GM12878 (cell line): ENCODE measurements around the gene NUCB1. TPM values are rescaled to one million over a fixed set of nuclear protein-coding genes. Genes with fewer than 3 reads are reported as not detected.
A peak's percentile ranks its signal among the peaks of the same experiment; 100 is the strongest.

Experiments used
- ATAC-seq: fragments of 200-7000 bp; cut with Tn5 transposase; 3 replicates; pipeline ENCODE4 v1.9.1; 2020; ENCODE audit warnings: mild to moderate bottlenecking, moderate library complexity
- BruUV-seq: library from RNA; stranded (reverse); fragments of 400-500 nt; replicated peaks from 2 replicates; lab custom pipeline; 2021; lab: Mats Ljungman, UMichigan
- CTCF ChIA-PET: fragments of 300-600 bp; sonication (Branson Sonifier 250); formaldehyde crosslinking; extraction: SDS; loops from one replicate; lab custom pipeline; 2021; ENCODE audit warnings: inconsistent platforms; lab: Yijun Ruan, JAX
- POLR2A ChIA-PET: fragments of 350-600 bp; formaldehyde crosslinking; extraction: SDS; loops from one replicate; lab custom pipeline; 2021; ENCODE audit warnings: inconsistent platforms; lab: Charles Lee
- RAD21 ChIA-PET: fragments of 300-600 bp; sonication (Branson Sonifier 250); formaldehyde crosslinking; loops from one replicate; lab custom pipeline; 2023; ENCODE audit warnings: antibody characterized with exemption; ENCODE audit not compliant: unreplicated experiment; lab: Charles Lee
- SMC1A ChIA-PET: fragments of 300-600 bp; sonication (Branson Sonifier 250); formaldehyde crosslinking; loops from one replicate; lab custom pipeline; 2023; ENCODE audit not compliant: unreplicated experiment, uncharacterized antibody; lab: Charles Lee
- DNase-seq: peaks from one replicate; pipeline ENCODE4 v3.0.0-alpha.2; 2011; ENCODE audit warnings: low read depth, low spot score
- FAIRE-seq: peaks from 3 replicates; lab custom pipeline; 2011; peaks lifted over from hg19 to GRCh38; lab: Jason Lieb, UNC
- H2AFZ ChIP-seq: 2 replicates; pipeline ENCODE4 v1.6.0; 2011; ENCODE audit warnings: low read depth, low read length, control low read depth; ENCODE audit not compliant: control insufficient read depth
- H3K27ac ChIP-seq: 2 replicates; pipeline ENCODE4 v1.5.1; 2011; ENCODE audit warnings: control low read depth; ENCODE audit not compliant: control insufficient read depth, insufficient read depth
- H3K27me3 ChIP-seq, 2 experiments: replicated peaks in 1 of 2; 2 replicates each; pipeline versions ENCODE4 v1.6.0 to v1.6.1; 2011; ENCODE audit warnings: low read length in 1 of 2; ENCODE audit not compliant: control insufficient read depth in 2 of 2, insufficient read depth in 2 of 2
- H3K36me3 ChIP-seq, 2 experiments: 2 replicates each; pipeline ENCODE4 v1.5.1; 2011; ENCODE audit warnings: low read length in 1 of 2; ENCODE audit not compliant: control insufficient read depth in 2 of 2, insufficient read depth in 2 of 2
- H3K4me1 ChIP-seq: 2 replicates; pipeline ENCODE4 v1.6.1; 2011; ENCODE audit warnings: mild to moderate bottlenecking, low read length, moderate library complexity, mixed read lengths; ENCODE audit not compliant: control insufficient read depth, insufficient read depth
- H3K4me2 ChIP-seq: 2 replicates; pipeline ENCODE4 v1.6.0; 2011; ENCODE audit warnings: control low read depth; ENCODE audit not compliant: control insufficient read depth, insufficient read depth
- H3K4me3 ChIP-seq: fragments of 200-600 bp; sonication (generic); 2 replicates; pipeline ENCODE4 v1.5.1; 2016
- H3K79me2 ChIP-seq: 2 replicates; pipeline ENCODE4 v1.6.0; 2011; ENCODE audit warnings: low read length; ENCODE audit not compliant: control insufficient read depth, insufficient read depth
- H3K9ac ChIP-seq: 2 replicates; pipeline ENCODE4 v1.8.0; 2011; ENCODE audit warnings: low read length, control low read depth, mixed read lengths; ENCODE audit not compliant: control insufficient read depth, insufficient read depth
- H3K9me3 ChIP-seq: replicated peaks from 3 replicates; pipeline ENCODE4 v1.5.1; 2011; ENCODE audit warnings: mild to moderate bottlenecking, low read length; ENCODE audit not compliant: control insufficient read depth, insufficient read depth
- H4K20me1 ChIP-seq: 2 replicates; pipeline ENCODE4 v1.6.0; 2011; ENCODE audit not compliant: control insufficient read depth, insufficient read depth
- BMI1 ChIP-seq: fragments of 450-650 bp; IDR thresholded peaks from 2 replicates; pipeline ENCODE4 v1.6.1; 2016; ENCODE audit warnings: mild to moderate bottlenecking, moderate library complexity, borderline replicate concordance
- CBFB ChIP-seq: IDR thresholded peaks from 2 replicates; pipeline ENCODE4 v1.6.1; 2016; ENCODE audit warnings: antibody characterized with exemption, low read depth
- MLLT1 ChIP-seq: fragments of 450-650 bp; IDR thresholded peaks from 2 replicates; pipeline ENCODE4 v1.6.1; 2016; ENCODE audit warnings: mild to moderate bottlenecking
- ZNF217 ChIP-seq: fragments of 450-650 bp; IDR thresholded peaks from 2 replicates; pipeline ENCODE4 v1.6.1; 2017; ENCODE audit warnings: antibody characterized with exemption, mild to moderate bottlenecking
- ZNF622 ChIP-seq: fragments of 450-650 bp; IDR thresholded peaks from 2 replicates; pipeline ENCODE4 v1.6.1; 2017; ENCODE audit warnings: mild to moderate bottlenecking, inconsistent platforms
- WGBS: methylation state at CpG from one replicate; pipeline ENCODE4 v1.1.6; 2016; ENCODE audit warnings: low lambda C conversion rate; ENCODE audit not compliant: insufficient replicate concordance, insufficient coverage; ENCODE audit errors: missing lambda C conversion rate; 5-methylcytosine and 5-hydroxymethylcytosine counted together
- in situ Hi-C: fragments of 300-500 bp; cut with MboI; formaldehyde crosslinking; loops from 9 replicates; pipeline ENCODE4 v1.14.3; 2018; ENCODE audit warnings: mixed read lengths
- intact Hi-C: fragments of 100-400 bp; cut with micrococcal nuclease; formaldehyde crosslinking; loops from one replicate; pipeline ENCODE4 v1.14.2; 2022; ENCODE audit not compliant: unreplicated experiment
- polyA plus RNA-seq, 11 experiments: library from polyadenylated mRNA; depleted of rRNA in 4 of 11; unstranded in 6 of 11; stranded (reverse) in 5 of 11; fragments of >200 nt; fragmentation: Nextera tagmentation in 4 of 11; fragmentation: Illumina TruSeq in 1 of 11; extraction: Ambion mirVana in 4 of 11; extraction: Trizol in 1 of 11; gene quantifications; 1 replicate in 1 of 11; 2 replicates in 10 of 11; pipeline versions ENCODE4 v1.2.1 to v1.2.3, GENCODE V29; 2011 to 2016; ENCODE audit warnings: inconsistent platforms in 2 of 11, missing spikeins in 2 of 11, low read depth in 1 of 11
- total RNA-seq, 4 experiments: library from RNA; depleted of rRNA in 3 of 4; stranded (reverse); fragments of >200 nt in 3 of 4; fragmentation: Illumina TruSeq in 1 of 4; extraction: Trizol in 1 of 4; gene quantifications; 2 replicates each; pipeline versions ENCODE4 v1.2.1 to v1.2.3, GENCODE V29; 2013 to 2021

Gene NUCB1
- total and polyA plus RNA-seq, 10 of the 15 experiments (the other 5 are each of a cell fraction or from before 2014, with no cell fraction given): 1.8 to 112 (median 44.5) TPM

DNA sequence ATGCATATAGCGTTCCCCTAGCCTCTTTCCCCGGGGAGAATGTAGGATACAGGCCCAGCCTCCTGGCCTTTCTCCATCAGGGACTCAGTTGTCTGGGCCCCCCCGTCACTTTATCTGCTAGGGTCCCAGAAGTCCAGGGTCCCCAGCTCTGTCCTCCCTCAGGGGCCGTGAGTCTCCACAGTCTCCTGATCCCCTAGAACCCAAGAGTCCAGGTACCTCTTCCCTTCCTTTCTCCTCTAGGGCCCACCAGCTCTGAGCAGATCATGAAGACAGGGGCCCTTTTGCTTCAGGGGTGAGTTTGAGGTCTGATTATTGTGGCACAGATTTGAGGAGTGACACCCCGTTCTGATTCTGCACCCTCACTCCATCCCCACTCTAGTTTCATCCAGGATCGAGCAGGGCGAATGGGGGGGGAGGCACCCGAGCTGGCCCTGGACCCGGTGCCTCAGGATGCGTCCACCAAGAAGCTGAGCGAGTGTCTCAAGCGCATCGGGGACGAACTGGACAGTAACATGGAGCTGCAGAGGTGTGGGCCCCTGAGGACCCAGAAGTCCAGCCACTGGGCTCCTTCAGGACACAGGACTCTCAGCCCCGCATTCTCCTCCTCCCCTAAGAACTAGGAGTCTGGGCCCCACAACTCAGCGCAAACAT is 55.3 kb downstream of the NUCB1 start:
- no TSS peak for BruUV-seq
- ATAC-seq: no peak
- DNase-seq: no peak
- intact Hi-C loops: no loop called here
- peak overlapping the region; percentile 99 for H3K4me2 ChIP-seq
- no peak for FAIRE-seq
- peaks cover 5% of the 10 kb centered on the region; the same call in 1 of the 2 replicates for H3K4me1 ChIP-seq
- TF ChIP-seq ZNF622: no peak
- TF ChIP-seq BMI1: no peak
- no peak for TF ChIP-seq ZNF217
- TF ChIP-seq MLLT1: no peak
- 0 out of 2 replicates have a peak, but pooled peaks have one; percentile 14 for TF ChIP-seq CBFB
- TF ChIP-seq, all 136 proteins: peak for 1
- Histone ChIP-seq H3K36me3 (no peaks in the 10 kb centered on the region; a peak in 1 of 4 replicates), H3K4me3 (peak overlapping the region; percentile 98), H3K79me2 (peaks cover 23% of the 10 kb centered on the region), H3K27ac (peak overlapping the region; percentile 99), H3K9me3 (no peaks in the 10 kb centered on the region), H2AFZ (peak overlapping the region; percentile 75; the same call in 1 of the 2 replicates), H3K27me3 (no peaks in the 10 kb centered on the region), H3K9ac (peak overlapping the region; percentile 100), H4K20me1 (no peaks in the 10 kb centered on the region)
- ChIA-PET CTCF (interaction anchor here (1.6 to 2.1 kb wide), 3 partner anchors 11 to 167 kb away, joined by 4 to 10 read pairs (median 7); no protein-coding TSS in a partner anchor), RAD21 (interaction anchor here (0.9 to 2.4 kb wide), 2 partner anchors 9 to 56 kb away, joined by 3 to 8 read pairs; partner anchors contain the start of gene NUCB1), SMC1A (interaction anchor here (1.1 to 1.9 kb wide), 5 partner anchors 23 to 167 kb away, joined by 3 to 6 read pairs (median 3); partner anchors contain the start of gene NUCB1), POLR2A (interaction anchor here (0.5 to 2.7 kb wide), 6 partner anchors 8 to 81 kb away, joined by 3 to 13 read pairs (median 8); partner anchors contain the start of genes DHDH, FTL and NUCB1)
- in situ Hi-C loops: no loop called here
- WGBS: 38% methylated on average over 16 of the region's 16 CpGs
